Ovary (tissue), 3 donors: Measurements from ENCODE around the gene IPPK.

Experiments
- POLR2A ChIP-seq: fragments of 450-650 bp; IDR thresholded peaks from one replicate; pipeline ENCODE4 v1.6.1; 2017; ENCODE audit warnings: antibody characterized with exemption, mild to moderate bottlenecking, moderate library complexity
- TF ChIP-seq, protein P1 (sequence below), 3 donors: fragments of 450-650 bp in 2 of 3; fragments of 200-600 bp in 1 of 3; IDR thresholded peaks; one replicate each; pipeline versions ENCODE4 v1.5.1 to v1.8.0; 2016 to 2022; ENCODE audit warnings: antibody characterized with exemption in 3 of 3, mild to moderate bottlenecking in 1 of 3
- donor health status: DM: no; HTN: no; CAD: no.

DNA sequence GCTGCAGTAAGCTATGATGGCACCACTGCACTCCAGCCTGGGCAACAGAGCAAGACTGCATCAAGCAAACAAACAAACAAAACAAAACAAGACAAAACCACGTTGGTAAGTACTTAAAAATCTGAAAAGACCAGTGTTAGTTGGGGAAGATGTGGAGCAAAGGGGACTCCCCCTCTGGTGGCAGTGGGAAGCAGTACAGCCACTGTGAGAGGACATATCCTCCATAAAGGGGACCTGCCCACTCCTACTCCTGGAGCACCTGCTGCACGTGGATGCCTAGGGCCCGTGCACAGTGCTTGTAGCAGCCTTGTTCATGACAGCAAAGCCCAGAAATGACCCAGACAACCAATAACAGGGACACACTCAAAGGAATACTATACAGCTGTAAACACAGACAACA, 17.0 kb upstream of the IPPK start:
- TF ChIP-seq, protein P1, sequence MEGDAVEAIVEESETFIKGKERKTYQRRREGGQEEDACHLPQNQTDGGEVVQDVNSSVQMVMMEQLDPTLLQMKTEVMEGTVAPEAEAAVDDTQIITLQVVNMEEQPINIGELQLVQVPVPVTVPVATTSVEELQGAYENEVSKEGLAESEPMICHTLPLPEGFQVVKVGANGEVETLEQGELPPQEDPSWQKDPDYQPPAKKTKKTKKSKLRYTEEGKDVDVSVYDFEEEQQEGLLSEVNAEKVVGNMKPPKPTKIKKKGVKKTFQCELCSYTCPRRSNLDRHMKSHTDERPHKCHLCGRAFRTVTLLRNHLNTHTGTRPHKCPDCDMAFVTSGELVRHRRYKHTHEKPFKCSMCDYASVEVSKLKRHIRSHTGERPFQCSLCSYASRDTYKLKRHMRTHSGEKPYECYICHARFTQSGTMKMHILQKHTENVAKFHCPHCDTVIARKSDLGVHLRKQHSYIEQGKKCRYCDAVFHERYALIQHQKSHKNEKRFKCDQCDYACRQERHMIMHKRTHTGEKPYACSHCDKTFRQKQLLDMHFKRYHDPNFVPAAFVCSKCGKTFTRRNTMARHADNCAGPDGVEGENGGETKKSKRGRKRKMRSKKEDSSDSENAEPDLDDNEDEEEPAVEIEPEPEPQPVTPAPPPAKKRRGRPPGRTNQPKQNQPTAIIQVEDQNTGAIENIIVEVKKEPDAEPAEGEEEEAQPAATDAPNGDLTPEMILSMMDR (IDR thresholded peaks at IDR 0.05), result no peak
- TF ChIP-seq POLR2A, result no peak
